IPS-20b (cell line): ENCODE results near the gene IPMK.

Experiments used
- H3K27ac ChIP-seq: one replicate; pipeline ENCODE4 v1.5.1; 2013; ENCODE audit warnings: low read length
- H3K27me3 ChIP-seq: 2 replicates; pipeline ENCODE4 v1.6.1; 2013; ENCODE audit warnings: mild to moderate bottlenecking, low read length, inconsistent platforms; ENCODE audit not compliant: insufficient read depth
- H3K36me3 ChIP-seq: 2 replicates; pipeline ENCODE4 v1.6.1; 2013; ENCODE audit warnings: low read depth, mild to moderate bottlenecking, inconsistent platforms, low read length, moderate library complexity; ENCODE audit not compliant: insufficient read depth
- H3K4me1 ChIP-seq: 2 replicates; pipeline ENCODE4 v1.6.1; 2013; ENCODE audit warnings: mild to moderate bottlenecking, control low read depth, inconsistent platforms, low read length, moderate library complexity; ENCODE audit not compliant: insufficient read depth
- H3K4me3 ChIP-seq: 2 replicates; pipeline ENCODE4 v1.5.1; 2013; ENCODE audit warnings: mild to moderate bottlenecking, low read length, inconsistent platforms
- H3K9ac ChIP-seq: 2 replicates; pipeline ENCODE4 v1.6.1; 2013; ENCODE audit warnings: low read depth, mild to moderate bottlenecking, inconsistent platforms, low read length, moderate library complexity
- H3K9me3 ChIP-seq: 2 replicates; pipeline ENCODE4 v1.6.1; 2013; ENCODE audit warnings: mild to moderate bottlenecking, low read depth, low read length, inconsistent platforms; ENCODE audit not compliant: insufficient read depth

The IPMK gene

GRCh38 chr10:58281092-58281752, 13.5 kb upstream of the IPMK start:
- Histone ChIP-seq H3K27me3 (no peaks in the 10 kb centered on the region), H3K4me1 (no peaks in the 10 kb centered on the region), H3K9me3 (no peaks in the 10 kb centered on the region), H3K27ac (no peak overlapping the region), H3K4me3 (no peak overlapping the region), H3K9ac (no peak overlapping the region), H3K36me3 (peaks cover 33% of the 10 kb centered on the region)

GRCh38 chr10:58280477-58280876, 12.8 kb upstream of the IPMK start:
- no peak overlapping the region for H3K27ac ChIP-seq
- H3K36me3 ChIP-seq = peaks cover 33% of the 10 kb centered on the region

DNA sequence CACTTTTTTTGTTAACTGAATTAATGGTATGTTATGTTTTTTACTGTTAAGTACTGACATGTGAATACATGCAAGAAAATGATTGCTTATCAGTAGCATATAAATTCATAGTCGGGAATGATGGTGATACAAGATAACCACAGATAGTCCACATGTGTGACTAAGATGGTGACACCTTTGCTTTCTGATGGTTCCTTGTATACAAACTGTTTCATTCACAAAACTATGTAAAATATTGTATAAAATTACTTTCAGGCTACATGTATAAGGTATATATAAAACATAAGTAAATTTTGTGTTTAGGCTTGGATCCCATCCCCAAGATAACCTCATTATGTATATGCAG, 11.2 kb upstream of the IPMK start:
- H3K36me3 ChIP-seq = peaks cover 33% of the 10 kb centered on the region
- H3K27me3 ChIP-seq = no peaks in the 10 kb centered on the region
- H3K27ac ChIP-seq = no peak overlapping the region
- H3K9me3 ChIP-seq = no peaks in the 10 kb centered on the region
- no peak overlapping the region for H3K4me3 ChIP-seq
- no peak overlapping the region for H3K9ac ChIP-seq
- H3K4me1 ChIP-seq = no peaks in the 10 kb centered on the region

More at GRCh38 chr10:58280477-58280876, 12.8 kb upstream of the IPMK start:
- Histone ChIP-seq H3K4me1 (no peaks in the 10 kb centered on the region), H3K9ac (no peak overlapping the region), H3K27me3 (no peaks in the 10 kb centered on the region), H3K4me3 (no peak overlapping the region), H3K9me3 (no peaks in the 10 kb centered on the region)

DNA sequence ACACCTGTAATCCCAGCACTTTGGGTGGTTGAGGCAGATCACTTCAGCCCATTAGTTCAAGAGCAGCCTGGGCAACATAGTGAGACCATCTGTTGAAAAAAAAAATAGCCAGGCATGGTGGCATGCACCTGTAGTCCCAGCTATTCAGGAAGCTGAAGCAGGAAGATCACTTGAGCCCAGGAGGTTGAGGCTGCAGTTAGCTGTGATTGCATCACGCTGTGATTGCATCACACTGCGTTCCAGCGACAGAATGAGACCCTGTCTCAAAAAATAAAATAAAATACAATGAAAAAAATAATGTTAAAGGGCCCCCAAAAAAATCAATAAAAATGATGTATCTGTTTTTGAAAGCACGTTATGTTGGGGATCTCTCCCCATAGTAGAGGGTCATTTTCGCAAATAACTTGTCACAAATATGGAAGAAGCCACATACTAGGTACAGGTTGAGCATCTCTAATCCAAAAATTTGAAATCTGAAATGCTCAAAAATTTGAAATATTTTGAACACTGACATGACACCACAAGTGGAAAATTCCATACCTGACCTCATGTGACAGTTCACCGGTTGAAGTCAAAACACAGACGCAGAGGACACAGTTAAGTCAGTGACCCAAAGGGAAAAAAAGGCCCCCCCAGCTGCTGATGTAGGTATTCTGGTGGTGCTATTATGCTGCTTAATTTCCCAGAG, 10.7 kb upstream of the IPMK start:
- no peak overlapping the region for H3K4me3 ChIP-seq
- H3K27me3 ChIP-seq = no peaks in the 10 kb centered on the region
- H3K9me3 ChIP-seq = no peaks in the 10 kb centered on the region
- no peak overlapping the region for H3K27ac ChIP-seq
- no peak overlapping the region for H3K9ac ChIP-seq
- peaks cover 33% of the 10 kb centered on the region for H3K36me3 ChIP-seq
- no peaks in the 10 kb centered on the region for H3K4me1 ChIP-seq

- H3K9ac ChIP-seq = no peak overlapping the region
- H3K36me3 ChIP-seq = peaks cover 24% of the 10 kb centered on the region
- no peaks in the 10 kb centered on the region for H3K9me3 ChIP-seq
- H3K4me3 ChIP-seq = no peak overlapping the region
- no peaks in the 10 kb centered on the region for H3K27me3 ChIP-seq
- H3K4me1 ChIP-seq = no peaks in the 10 kb centered on the region
- no peak overlapping the region for H3K27ac ChIP-seq
These were observed 8.2 kb upstream of the IPMK start for GRCh38 chr10:58275908-58276307.

GRCh38 chr10:58275261-58275660, 7.6 kb upstream of the IPMK start:
- Histone ChIP-seq H3K4me3 (no peak overlapping the region), H3K36me3 (peaks cover 24% of the 10 kb centered on the region), H3K27me3 (no peaks in the 10 kb centered on the region), H3K27ac (no peak overlapping the region), H3K4me1 (peaks cover 3% of the 10 kb centered on the region), H3K9me3 (no peaks in the 10 kb centered on the region), H3K9ac (no peak overlapping the region)

DNA sequence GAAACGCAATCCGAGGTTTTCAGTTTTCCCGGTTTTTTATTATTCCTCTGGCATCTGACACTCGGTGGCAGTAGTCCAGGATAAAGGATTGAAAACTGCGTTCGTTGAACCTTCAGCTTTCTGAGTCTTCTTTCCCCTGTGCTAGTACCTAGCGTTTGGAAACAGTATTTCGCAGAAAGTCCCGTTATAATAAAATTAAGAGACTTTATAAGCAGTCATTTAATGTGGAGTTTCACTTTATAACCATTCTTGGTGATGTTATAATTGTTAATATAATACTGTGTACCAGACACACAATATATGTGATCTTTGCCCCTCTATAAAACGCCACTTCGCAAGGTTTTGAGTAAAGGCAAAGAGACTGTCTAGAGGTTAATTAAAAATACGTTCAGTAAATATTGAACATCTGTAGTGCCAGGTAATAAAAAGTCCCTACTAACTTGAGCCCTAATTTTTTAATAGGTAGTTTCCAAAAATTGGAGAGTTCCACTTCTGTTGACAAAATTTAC, 2.1 kb upstream of the IPMK start:
- peak overlapping the region; percentile 96 for H3K4me3 ChIP-seq
- H3K9ac ChIP-seq = peak overlapping the region; percentile 84; the same call in 1 of the 2 replicates
- H3K9me3 ChIP-seq = no peaks in the 10 kb centered on the region
- no peaks in the 10 kb centered on the region for H3K36me3 ChIP-seq
- H3K4me1 ChIP-seq = peaks cover 25% of the 10 kb centered on the region
- peak overlapping the region; percentile 33 for H3K27ac ChIP-seq
- H3K27me3 ChIP-seq = peaks cover 16% of the 10 kb centered on the region

- Histone ChIP-seq H3K9ac (peak within 1 kb of the TSS; percentile 84; the same call in 1 of the 2 replicates), H3K4me1 (peaks cover 29% of the 10 kb centered on the region), H3K9me3 (no peaks in the 10 kb centered on the region), H3K27me3 (peaks cover 16% of the 10 kb centered on the region), H3K27ac (peak within 1 kb of the TSS; percentile 33), H3K4me3 (peak within 1 kb of the TSS; percentile 96), H3K36me3 (no peaks in the 10 kb centered on the region)
These were observed 1.5 kb upstream of the IPMK start, which contains the start of gene CISD1 for GRCh38 chr10:58268946-58269781. Gene CISD1 (plus strand): TSS chr10:58269162. CDS start chr10:58269274, 112 bp downstream.

- Histone ChIP-seq H3K9me3 (no peaks in the 10 kb centered on the region), H3K36me3 (no peaks in the 10 kb centered on the region), H3K27me3 (peaks cover 16% of the 10 kb centered on the region), H3K9ac (peak overlapping the region; percentile 52; the same call in 1 of the 2 replicates), H3K4me3 (peak overlapping the region; percentile 96), H3K4me1 (peaks cover 29% of the 10 kb centered on the region), H3K27ac (no peak overlapping the region)
These were observed 806 bp upstream of the IPMK start for GRCh38 chr10:58268454-58268945.

DNA sequence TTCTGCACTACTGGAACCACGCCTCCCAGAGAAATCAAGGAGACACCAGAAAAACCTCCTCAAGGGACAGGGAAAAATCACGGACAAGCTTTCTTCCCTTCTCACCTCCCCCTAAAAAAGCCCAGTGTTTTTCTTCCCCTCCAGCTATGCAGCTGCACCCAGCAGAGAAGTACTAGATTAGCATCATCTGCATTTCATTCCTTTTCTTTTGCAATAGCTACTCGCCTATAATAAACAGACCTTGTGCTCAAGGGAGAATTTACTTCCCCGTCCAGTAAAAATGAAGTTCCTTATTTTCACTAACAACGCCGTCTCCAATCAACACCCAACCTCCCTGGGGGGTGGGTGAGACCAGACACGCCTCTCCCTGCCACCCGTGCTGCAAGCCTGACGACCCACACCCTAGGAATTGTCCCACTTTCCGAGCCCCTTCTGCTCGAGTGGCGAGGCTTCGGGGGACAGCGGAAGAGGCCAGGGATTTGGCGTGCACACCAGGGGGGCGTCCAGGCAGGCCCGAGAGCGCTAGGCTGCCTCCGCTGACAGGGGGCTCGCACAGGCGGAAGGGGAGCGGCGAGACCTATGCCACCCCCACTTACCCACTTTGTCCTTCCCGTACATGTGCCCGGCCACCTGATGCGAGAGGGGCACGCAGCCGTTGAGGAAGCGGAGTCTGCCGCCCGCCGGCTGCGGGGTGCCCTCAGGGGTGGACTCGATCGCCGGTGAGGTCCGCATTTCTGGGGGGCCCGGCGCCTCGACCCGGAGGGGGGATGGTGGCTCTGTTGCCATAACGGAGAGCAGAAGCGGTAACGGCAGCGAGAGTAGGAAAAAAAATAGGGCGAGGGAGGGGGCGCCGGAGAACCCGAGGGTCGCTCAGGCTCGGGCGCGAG, 625 bp downstream of the IPMK start:
- Histone ChIP-seq H3K4me1 (peaks cover 29% of the 10 kb centered on the region), H3K9ac (peak overlapping the region; percentile 23; the same call in 1 of the 2 replicates), H3K27me3 (peaks cover 16% of the 10 kb centered on the region), H3K36me3 (no peaks in the 10 kb centered on the region), H3K9me3 (no peaks in the 10 kb centered on the region), H3K4me3 (peak overlapping the region; percentile 96), H3K27ac (no peak overlapping the region)
